ENCODE measurements around the gene FLT3. TPM values are rescaled to one million over a fixed set of nuclear protein-coding genes. Genes with fewer than 3 reads are reported as not detected.

The FLT3 gene
- total and polyA plus RNA-seq, 5 donors from 2014 or later, result 0.39 TPM; not detected in 4

GRCh38 chr13:28049880-28050875 lies 50.2 kb downstream of the FLT3 start:
- H3K27ac ChIP-seq (ENCODE audit: insufficient read depth, low read length, poor library complexity, severe bottlenecking), result no peak overlapping the region
- H3K4me3 ChIP-seq (ENCODE audit: low read depth, low read length), result no peak overlapping the region
- Mint-ChIP-seq H3K27me3 (peaks cover 16% of the 10 kb centered on the region), H3K4me3 (no peak overlapping the region), H3K9me3 (no peaks in the 10 kb centered on the region), H3K27ac (no peak overlapping the region), H3K4me1 (peaks cover 0 to 10% (median 9%) of the 10 kb centered on the region in 4 donors), H3K36me3 (no peaks in the 10 kb centered on the region)
- H3K27me3 ChIP-seq (ENCODE audit: control insufficient read depth, insufficient read depth, low read length), result peaks cover 5% of the 10 kb centered on the region
- no peaks in the 10 kb centered on the region for H3K9me3 ChIP-seq (ENCODE audit: control insufficient read depth in 2 of 2, low read length in 2 of 2)
- no peaks in the 10 kb centered on the region for H3K4me1 ChIP-seq (ENCODE audit: control insufficient read depth, insufficient read depth, low read length, poor library complexity, severe bottlenecking)
- no peak for DNase-seq
- ATAC-seq (ENCODE audit: low read depth in 2 of 2), result no peak
- H3K36me3 ChIP-seq (ENCODE audit: control insufficient read depth, insufficient read depth, low read length), result no peaks in the 10 kb centered on the region

GRCh38 chr13:28049215-28049614 lies 51.2 kb downstream of the FLT3 start:
- H3K27ac ChIP-seq (ENCODE audit: insufficient read depth, low read length, poor library complexity, severe bottlenecking), result no peak overlapping the region
- Mint-ChIP-seq H3K4me1 (peaks cover 0 to 10% (median 9%) of the 10 kb centered on the region in 4 donors), H3K36me3 (no peaks in the 10 kb centered on the region), H3K27ac (no peak overlapping the region), H3K27me3 (peaks cover 7% of the 10 kb centered on the region), H3K4me3 (no peak overlapping the region), H3K9me3 (no peaks in the 10 kb centered on the region)
- no peak overlapping the region for H3K4me3 ChIP-seq (ENCODE audit: low read depth, low read length)
- ATAC-seq (ENCODE audit: low read depth in 2 of 2), result no peak
- H3K9me3 ChIP-seq (ENCODE audit: control insufficient read depth in 2 of 2, low read length in 2 of 2), result no peaks in the 10 kb centered on the region
- DNase-seq, result no peak
- no peaks in the 10 kb centered on the region for H3K36me3 ChIP-seq (ENCODE audit: control insufficient read depth, insufficient read depth, low read length)
- H3K4me1 ChIP-seq (ENCODE audit: control insufficient read depth, insufficient read depth, low read length, poor library complexity, severe bottlenecking), result no peaks in the 10 kb centered on the region
- H3K27me3 ChIP-seq (ENCODE audit: control insufficient read depth, insufficient read depth, low read length), result peaks cover 2% of the 10 kb centered on the region

- no peaks in the 10 kb centered on the region for H3K9me3 Mint-ChIP-seq
- no peak overlapping the region for H3K4me3 Mint-ChIP-seq
- H3K27me3 Mint-ChIP-seq, result peaks cover 7% of the 10 kb centered on the region
- Histone ChIP-seq H3K4me1 (ENCODE audit: control insufficient read depth, insufficient read depth, low read length, poor library complexity, severe bottlenecking) (no peaks in the 10 kb centered on the region), H3K4me3 (ENCODE audit: low read depth, low read length) (no peak overlapping the region), H3K9me3 (ENCODE audit: control insufficient read depth in 2 of 2, low read length in 2 of 2) (no peaks in the 10 kb centered on the region), H3K27me3 (ENCODE audit: control insufficient read depth, insufficient read depth, low read length) (peaks cover 2% of the 10 kb centered on the region), H3K27ac (ENCODE audit: insufficient read depth, low read length, poor library complexity, severe bottlenecking) (no peak overlapping the region), H3K36me3 (ENCODE audit: control insufficient read depth, insufficient read depth, low read length) (no peaks in the 10 kb centered on the region)
- ATAC-seq (ENCODE audit: low read depth in 2 of 2) (no peak), DNase-seq (no peak)
- H3K4me1 Mint-ChIP-seq, result peaks cover 0 to 10% (median 9%) of the 10 kb centered on the region in 4 donors
- H3K27ac Mint-ChIP-seq, result peak overlapping the region in 1 of 3 donors; percentile 33
- H3K36me3 Mint-ChIP-seq, result no peaks in the 10 kb centered on the region
Observed at GRCh38 chr13:28048768-28049167, 51.6 kb downstream of the FLT3 start.

- H3K27ac ChIP-seq (ENCODE audit: insufficient read depth, low read length, poor library complexity, severe bottlenecking), result no peak overlapping the region
- no peaks in the 10 kb centered on the region for H3K9me3 ChIP-seq (ENCODE audit: control insufficient read depth in 2 of 2, low read length in 2 of 2)
- DNase-seq (peak in 1 of 3 donors; percentile 72), ATAC-seq (ENCODE audit: low read depth in 2 of 2) (peak; percentile 53 to 81)
- Mint-ChIP-seq H3K4me3 (peak overlapping the region in 2 of 4 donors; percentile 8 to 13), H3K36me3 (no peaks in the 10 kb centered on the region), H3K9me3 (no peaks in the 10 kb centered on the region), H3K27ac (peak overlapping the region; percentile 25 to 33 (median 30)), H3K4me1 (peaks cover 0 to 11% (median 9%) of the 10 kb centered on the region in 4 donors), H3K27me3 (peaks cover 7% of the 10 kb centered on the region)
- no peaks in the 10 kb centered on the region for H3K36me3 ChIP-seq (ENCODE audit: control insufficient read depth, insufficient read depth, low read length)
- no peak overlapping the region for H3K4me3 ChIP-seq (ENCODE audit: low read depth, low read length)
- H3K4me1 ChIP-seq (ENCODE audit: control insufficient read depth, insufficient read depth, low read length, poor library complexity, severe bottlenecking), result no peaks in the 10 kb centered on the region
- peaks cover 2% of the 10 kb centered on the region for H3K27me3 ChIP-seq (ENCODE audit: control insufficient read depth, insufficient read depth, low read length)
Observed at GRCh38 chr13:28047757-28048388, 52.5 kb downstream of the FLT3 start.

GRCh38 chr13:28046981-28047380 lies 53.4 kb downstream of the FLT3 start:
- no peak overlapping the region for H3K27ac Mint-ChIP-seq
- H3K4me1 Mint-ChIP-seq, result peaks cover 0 to 12% (median 9%) of the 10 kb centered on the region in 4 donors
- H3K27ac ChIP-seq (ENCODE audit: insufficient read depth, low read length, poor library complexity, severe bottlenecking), result no peak overlapping the region
- H3K4me1 ChIP-seq (ENCODE audit: control insufficient read depth, insufficient read depth, low read length, poor library complexity, severe bottlenecking), result no peaks in the 10 kb centered on the region
- H3K4me3 Mint-ChIP-seq, result no peak overlapping the region
- no peak for ATAC-seq (ENCODE audit: low read depth in 2 of 2)
- H3K9me3 Mint-ChIP-seq, result no peaks in the 10 kb centered on the region
- H3K27me3 Mint-ChIP-seq, result peaks cover 7% of the 10 kb centered on the region
- no peak overlapping the region for H3K4me3 ChIP-seq (ENCODE audit: low read depth, low read length)
- no peak for DNase-seq
- no peaks in the 10 kb centered on the region for H3K36me3 Mint-ChIP-seq
- no peaks in the 10 kb centered on the region for H3K9me3 ChIP-seq (ENCODE audit: control insufficient read depth in 2 of 2, low read length in 2 of 2)
- H3K27me3 ChIP-seq (ENCODE audit: control insufficient read depth, insufficient read depth, low read length), result peaks cover 2% of the 10 kb centered on the region
- H3K36me3 ChIP-seq (ENCODE audit: control insufficient read depth, insufficient read depth, low read length), result no peaks in the 10 kb centered on the region

- Histone ChIP-seq H3K4me3 (ENCODE audit: low read depth, low read length) (no peak overlapping the region), H3K9me3 (ENCODE audit: control insufficient read depth in 2 of 2, low read length in 2 of 2) (no peaks in the 10 kb centered on the region), H3K4me1 (ENCODE audit: control insufficient read depth, insufficient read depth, low read length, poor library complexity, severe bottlenecking) (no peaks in the 10 kb centered on the region), H3K27ac (ENCODE audit: insufficient read depth, low read length, poor library complexity, severe bottlenecking) (no peak overlapping the region), H3K36me3 (ENCODE audit: control insufficient read depth, insufficient read depth, low read length) (no peaks in the 10 kb centered on the region), H3K27me3 (ENCODE audit: control insufficient read depth, insufficient read depth, low read length) (peaks cover 4% of the 10 kb centered on the region)
- Mint-ChIP-seq H3K27me3 (peaks cover 12% of the 10 kb centered on the region), H3K27ac (no peak overlapping the region), H3K4me1 (peaks cover 0 to 12% (median 9%) of the 10 kb centered on the region in 4 donors), H3K36me3 (no peaks in the 10 kb centered on the region), H3K4me3 (no peak overlapping the region), H3K9me3 (peaks cover 0 to 2% (median 0%) of the 10 kb centered on the region in 7 donors)
- no peak for ATAC-seq (ENCODE audit: low read depth in 2 of 2)
- no peak for DNase-seq
Observed at GRCh38 chr13:28045861-28046260, 54.5 kb downstream of the FLT3 start.

- Histone ChIP-seq H3K4me1 (ENCODE audit: control insufficient read depth, insufficient read depth, low read length, poor library complexity, severe bottlenecking) (no peaks in the 10 kb centered on the region), H3K36me3 (ENCODE audit: control insufficient read depth, insufficient read depth, low read length) (no peaks in the 10 kb centered on the region), H3K27ac (ENCODE audit: insufficient read depth, low read length, poor library complexity, severe bottlenecking) (no peak overlapping the region), H3K27me3 (ENCODE audit: control insufficient read depth, insufficient read depth, low read length) (peaks cover 2% of the 10 kb centered on the region), H3K9me3 (ENCODE audit: control insufficient read depth in 2 of 2, low read length in 2 of 2) (no peaks in the 10 kb centered on the region), H3K4me3 (ENCODE audit: low read depth, low read length) (no peak overlapping the region)
- DNase-seq (no peak), ATAC-seq (ENCODE audit: low read depth in 2 of 2) (no peak)
- peaks cover 20% of the 10 kb centered on the region for H3K27me3 Mint-ChIP-seq
- H3K4me1 Mint-ChIP-seq, result peaks cover 0 to 12% (median 8%) of the 10 kb centered on the region in 4 donors
- H3K4me3 Mint-ChIP-seq, result no peak overlapping the region
- H3K36me3 Mint-ChIP-seq, result no peaks in the 10 kb centered on the region
- no peak overlapping the region for H3K27ac Mint-ChIP-seq
- H3K9me3 Mint-ChIP-seq, result peaks cover 0 to 2% (median 0%) of the 10 kb centered on the region in 7 donors
Observed at GRCh38 chr13:28044608-28045007, 55.8 kb downstream of the FLT3 start.
